Mammary epithelial cell (primary cell): Measurements from ENCODE around the gene KBTBD8.

Source experiments
- EZH2 ChIP-seq: IDR thresholded peaks from 2 replicates; pipeline ENCODE4 v1.6.1; 2012; ENCODE audit warnings: low read length, inconsistent platforms, borderline replicate concordance
- TF ChIP-seq, protein P1 (sequence below), 2 donors: IDR thresholded peaks in 1 of 2; conservative IDR thresholded peaks in 1 of 2; 2 replicates each; pipeline ENCODE4 v1.5.1; 2011 to 2012; ENCODE audit warnings: inconsistent platforms in 2 of 2, low read length in 2 of 2, mild to moderate bottlenecking in 2 of 2, control low read depth in 1 of 2, low read depth in 1 of 2; ENCODE audit not compliant: insufficient read depth in 1 of 2; ENCODE audit errors: extremely low read depth in 1 of 2

DNA sequence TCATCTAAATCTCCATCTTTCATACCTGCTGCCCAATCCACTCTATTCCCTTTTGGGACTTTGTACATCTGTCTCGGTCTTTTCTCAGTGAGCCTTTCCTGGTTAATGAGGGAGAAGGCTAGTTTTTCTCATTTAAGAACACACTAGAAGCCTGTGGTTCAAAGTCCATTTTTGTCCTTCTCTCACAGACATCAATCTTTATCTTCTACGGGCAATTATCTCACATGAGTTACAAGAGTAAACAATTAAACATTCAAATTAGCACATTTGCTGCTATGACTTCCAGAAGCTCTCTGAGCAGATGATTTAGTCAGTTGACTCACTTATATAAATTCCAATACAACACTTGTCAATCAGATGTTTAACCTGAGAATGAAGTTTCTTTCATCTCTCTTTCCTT is 49.3 kb upstream of the KBTBD8 start:
- TF ChIP-seq, protein P1, sequence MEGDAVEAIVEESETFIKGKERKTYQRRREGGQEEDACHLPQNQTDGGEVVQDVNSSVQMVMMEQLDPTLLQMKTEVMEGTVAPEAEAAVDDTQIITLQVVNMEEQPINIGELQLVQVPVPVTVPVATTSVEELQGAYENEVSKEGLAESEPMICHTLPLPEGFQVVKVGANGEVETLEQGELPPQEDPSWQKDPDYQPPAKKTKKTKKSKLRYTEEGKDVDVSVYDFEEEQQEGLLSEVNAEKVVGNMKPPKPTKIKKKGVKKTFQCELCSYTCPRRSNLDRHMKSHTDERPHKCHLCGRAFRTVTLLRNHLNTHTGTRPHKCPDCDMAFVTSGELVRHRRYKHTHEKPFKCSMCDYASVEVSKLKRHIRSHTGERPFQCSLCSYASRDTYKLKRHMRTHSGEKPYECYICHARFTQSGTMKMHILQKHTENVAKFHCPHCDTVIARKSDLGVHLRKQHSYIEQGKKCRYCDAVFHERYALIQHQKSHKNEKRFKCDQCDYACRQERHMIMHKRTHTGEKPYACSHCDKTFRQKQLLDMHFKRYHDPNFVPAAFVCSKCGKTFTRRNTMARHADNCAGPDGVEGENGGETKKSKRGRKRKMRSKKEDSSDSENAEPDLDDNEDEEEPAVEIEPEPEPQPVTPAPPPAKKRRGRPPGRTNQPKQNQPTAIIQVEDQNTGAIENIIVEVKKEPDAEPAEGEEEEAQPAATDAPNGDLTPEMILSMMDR (conservative IDR thresholded peaks at IDR 0.05 in 1 of 2, IDR thresholded peaks at IDR 0.05 in 1 of 2; ENCODE audit: extremely low read depth in 1 of 2, insufficient read depth in 1 of 2, low read depth in 1 of 2, low read length in 2 of 2): no peak
- TF ChIP-seq EZH2: no peak
